HepG2 (cell line): Measurements from ENCODE around the gene CNNM4. TPM values are rescaled to one million over a fixed set of nuclear protein-coding genes. Genes with fewer than 3 reads are reported as not detected.
A peak's percentile ranks its signal among the peaks of the same experiment; 100 is the strongest.

Experiments used
- ARID4A ChIP-seq: sonication (generic); formaldehyde crosslinking; IDR thresholded peaks from 2 replicates; pipeline ENCODE4 v1.5.0; 2020; ENCODE audit warnings: mild to moderate bottlenecking, missing genetic modification reagents, borderline replicate concordance
- CHD4 ChIP-seq: fragments of 200-600 bp; sonication (generic); IDR thresholded peaks from 2 replicates; pipeline ENCODE4 v1.7.0; 2017; ENCODE audit warnings: mild to moderate bottlenecking, low read length, borderline replicate concordance
- GATAD1 ChIP-seq: IDR thresholded peaks from 2 replicates; pipeline ENCODE4 v1.6.1; 2016; ENCODE audit warnings: missing genetic modification reagents, missing compliant biosample characterization
- ISX ChIP-seq: sonication (generic); formaldehyde crosslinking; conservative IDR thresholded peaks from 2 replicates; pipeline ENCODE4 v1.5.0; 2020; ENCODE audit warnings: missing genetic modification reagents
- MATR3 ChIP-seq: sonication (generic); formaldehyde crosslinking; IDR thresholded peaks from 2 replicates; pipeline ENCODE4 v1.4.0; 2020; ENCODE audit warnings: missing genetic modification reagents
- PAXIP1 ChIP-seq: sonication (generic); formaldehyde crosslinking; conservative IDR thresholded peaks from 2 replicates; pipeline ENCODE4 v1.4.0; 2020; ENCODE audit warnings: mild to moderate bottlenecking, missing genetic modification reagents, moderate library complexity
- PRDM10 ChIP-seq: sonication (generic); formaldehyde crosslinking; IDR thresholded peaks from 2 replicates; pipeline ENCODE4 v1.4.0; 2020; ENCODE audit warnings: low read depth, missing genetic modification reagents
- U2AF1 ChIP-seq: fragments of 200-400 bp; formaldehyde crosslinking; optimal IDR thresholded peaks from 2 replicates; pipeline ENCODE3; 2017; ENCODE audit warnings: mild to moderate bottlenecking, low read depth, low read length
- ZBTB7B ChIP-seq: sonication (generic); formaldehyde crosslinking; IDR thresholded peaks from 2 replicates; pipeline ENCODE4 v1.4.0; 2020; ENCODE audit warnings: missing genetic modification reagents
- ZNF18 ChIP-seq: sonication (generic); formaldehyde crosslinking; IDR thresholded peaks from 2 replicates; pipeline ENCODE4 v1.8.0; 2022; ENCODE audit warnings: mild to moderate bottlenecking, missing genetic modification reagents; ENCODE audit not compliant: insufficient replicate concordance
- ZNF234 ChIP-seq: sonication (generic); formaldehyde crosslinking; conservative IDR thresholded peaks from 2 replicates; pipeline ENCODE4 v1.5.1; 2020; ENCODE audit warnings: mild to moderate bottlenecking, missing genetic modification reagents
- ZNF564 ChIP-seq: sonication (generic); formaldehyde crosslinking; IDR thresholded peaks from 2 replicates; pipeline ENCODE4 v1.8.1; 2023; ENCODE audit warnings: mild to moderate bottlenecking, missing genetic modification reagents
- ZNF619 ChIP-seq: sonication (generic); formaldehyde crosslinking; IDR thresholded peaks from 2 replicates; pipeline ENCODE4 v1.4.0; 2020; ENCODE audit warnings: mild to moderate bottlenecking, missing genetic modification reagents
- ZNF713 ChIP-seq: sonication (generic); formaldehyde crosslinking; IDR thresholded peaks from 2 replicates; pipeline ENCODE4 v1.4.0; 2020; ENCODE audit warnings: mild to moderate bottlenecking, missing genetic modification reagents
- ZNF768 ChIP-seq: sonication (generic); formaldehyde crosslinking; IDR thresholded peaks from 2 replicates; pipeline ENCODE4 v1.4.0; 2020; ENCODE audit warnings: missing genetic modification reagents
- ZNF841 ChIP-seq: sonication (generic); formaldehyde crosslinking; IDR thresholded peaks from 2 replicates; pipeline ENCODE4 v1.8.1; 2023; ENCODE audit warnings: missing genetic modification reagents, borderline replicate concordance
- polyA plus RNA-seq, 8 experiments: library from polyadenylated mRNA; depleted of rRNA in 3 of 8; stranded (reverse) in 7 of 8; unstranded in 1 of 8; fragments of >200 nt; fragmentation: Illumina TruSeq in 4 of 8; extraction: Trizol in 4 of 8; gene quantifications; 2 replicates each; pipeline versions ENCODE4 v1.2.1 to v1.2.3, GENCODE V29; 2011 to 2016; ENCODE audit warnings: low read depth in 4 of 8, missing spikeins in 1 of 8, mixed read lengths in 1 of 8; ENCODE audit not compliant: insufficient read depth in 1 of 8
- total RNA-seq, 5 experiments: library from RNA; depleted of rRNA; stranded (reverse); fragments of >200 nt; fragmentation: Illumina TruSeq; extraction: Trizol; gene quantifications; 2 replicates each; pipeline ENCODE4 v1.2.3, GENCODE V29; 2016; ENCODE audit warnings: low read depth in 1 of 5

The CNNM4 gene
- total and polyA plus RNA-seq, 2 of the 13 experiments (the other 11 are each of a cell fraction or from before 2014, with no cell fraction given): 5.9 to 8.4 TPM

- TF ChIP-seq PRDM10 (CRISPR knock-in tag): peak; percentile 68
- TF ChIP-seq ZNF18: peak; percentile 61
- 0 out of 2 replicates have a peak, but pooled peaks have one; percentile 14 for TF ChIP-seq ZBTB7B (CRISPR knock-in tag)
- TF ChIP-seq ARID4A: peak; percentile 91
- no peak for TF ChIP-seq CHD4
- TF ChIP-seq GATAD1 (CRISPR knock-in tag): peak; percentile 52; the same call in 1 of the 2 replicates
- peak; percentile 90 for TF ChIP-seq ZNF619
- TF ChIP-seq ZNF564 (CRISPR knock-in tag): no peak; the same call in 1 of the 2 replicates
- no peak for TF ChIP-seq MATR3 (CRISPR knock-in tag)
- no peak for TF ChIP-seq ISX (CRISPR knock-in tag)
- TF ChIP-seq PAXIP1 (CRISPR knock-in tag): peak; percentile 64
- TF ChIP-seq ZNF234 (CRISPR knock-in tag): no peak
- peak; percentile 73 for TF ChIP-seq ZNF768
- 0 out of 2 replicates have a peak, but pooled peaks have one; percentile 91 for TF ChIP-seq ZNF713
- peak; percentile 44 for TF ChIP-seq U2AF1
- TF ChIP-seq ZNF841 (CRISPR knock-in tag): 0 out of 2 replicates have a peak, but pooled peaks have one; percentile 38
These were observed 55.6 kb downstream of the CNNM4 start, which contains the start of gene CNNM3 (continued) for GRCh38 chr2:96816127-96816835.
